SKM-1 (cell line): Measurements from ENCODE around the gene SCGN.

ENCODE experiments used
- DNase-seq: peaks from one replicate; lab custom pipeline; 2025; ENCODE audit not compliant: unreplicated experiment; lab: John Stamatoyannopoulos, UW

SCGN gene

GRCh38 chr6:25652007-25652515 is at the start of gene SCGN:
Gene SCGN (plus strand): TSS chr6:25652215. CDS start chr6:25652404, 189 bp downstream.
- no peak for DNase-seq

- no peak for DNase-seq
Observed at GRCh38 chr6:25602674-25602982, 49.4 kb upstream of the SCGN start.

DNA sequence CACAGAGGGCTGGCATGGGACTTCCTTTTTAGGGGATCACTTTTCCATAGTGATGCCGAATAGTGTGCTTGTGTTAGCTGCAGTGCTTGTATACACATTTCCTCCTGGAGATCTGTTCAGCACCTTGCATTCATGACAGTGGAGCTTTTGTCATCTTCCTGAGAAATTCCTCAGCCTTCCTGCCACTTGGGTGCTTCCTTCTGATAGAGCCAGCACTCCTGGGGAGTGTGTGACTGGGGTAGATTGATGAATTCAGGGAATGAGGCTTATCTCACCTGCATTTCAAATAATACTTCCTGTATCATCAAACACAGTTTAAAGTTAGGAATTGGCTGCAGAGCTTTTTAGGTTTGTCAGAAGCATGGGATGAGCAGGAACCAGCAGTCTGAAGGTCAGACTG is 48.8 kb upstream of the SCGN start:
- DNase-seq: no peak

- DNase-seq: no peak
Observed at GRCh38 chr6:25606151-25606550, 45.9 kb upstream of the SCGN start.

GRCh38 chr6:25608558-25609174 is 43.3 kb upstream of the SCGN start:
- DNase-seq: no peak

GRCh38 chr6:25612666-25613065 is 39.3 kb upstream of the SCGN start:
- no peak for DNase-seq

GRCh38 chr6:25613415-25613814 is 38.6 kb upstream of the SCGN start:
- no peak for DNase-seq

GRCh38 chr6:25614052-25614451 is 38.0 kb upstream of the SCGN start:
- DNase-seq: no peak

DNA sequence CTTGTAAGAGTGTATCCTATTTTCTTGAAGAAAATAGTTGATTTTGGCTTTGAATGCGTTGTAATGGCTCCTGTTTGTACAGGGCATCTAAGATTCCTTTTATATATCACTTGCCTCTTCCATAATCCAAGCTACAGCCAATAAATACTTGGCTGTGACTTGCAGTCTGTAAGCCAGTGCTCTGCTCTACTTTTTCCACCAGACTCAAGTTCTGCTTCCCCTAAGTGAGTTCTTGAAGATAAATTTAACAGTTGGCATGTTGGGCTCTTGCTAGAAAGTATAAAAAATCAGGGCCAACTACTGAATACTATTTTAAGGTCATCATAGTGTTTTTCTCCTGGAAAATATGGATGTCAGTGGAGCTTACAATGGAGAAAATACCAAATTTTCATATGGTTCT is 36.5 kb upstream of the SCGN start:
- no peak for DNase-seq

GRCh38 chr6:25617997-25618396 is 34.0 kb upstream of the SCGN start:
- no peak for DNase-seq

DNA sequence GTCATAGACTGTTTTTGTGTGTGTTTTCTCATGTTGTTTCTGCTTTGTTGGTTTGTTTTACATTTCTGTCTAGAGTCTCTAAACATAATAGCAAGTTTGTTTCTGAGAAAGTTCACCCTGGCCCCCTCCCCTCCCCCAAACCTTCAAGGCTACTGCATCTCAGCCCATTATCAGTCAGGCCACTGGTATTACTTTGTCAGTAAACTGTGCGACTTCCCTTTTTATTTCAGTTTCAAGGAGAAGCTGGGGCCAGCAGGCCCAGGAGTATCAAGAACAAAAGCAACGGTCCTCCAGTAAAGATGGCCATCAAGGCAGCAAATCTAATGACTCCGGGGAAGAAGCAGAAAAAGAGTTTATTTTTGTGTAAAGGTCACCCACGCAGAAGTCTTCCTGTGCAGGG is 32.8 kb upstream of the SCGN start:
- no peak for DNase-seq

- no peak for DNase-seq
Observed at GRCh38 chr6:25620391-25620790, 31.6 kb upstream of the SCGN start.

DNA sequence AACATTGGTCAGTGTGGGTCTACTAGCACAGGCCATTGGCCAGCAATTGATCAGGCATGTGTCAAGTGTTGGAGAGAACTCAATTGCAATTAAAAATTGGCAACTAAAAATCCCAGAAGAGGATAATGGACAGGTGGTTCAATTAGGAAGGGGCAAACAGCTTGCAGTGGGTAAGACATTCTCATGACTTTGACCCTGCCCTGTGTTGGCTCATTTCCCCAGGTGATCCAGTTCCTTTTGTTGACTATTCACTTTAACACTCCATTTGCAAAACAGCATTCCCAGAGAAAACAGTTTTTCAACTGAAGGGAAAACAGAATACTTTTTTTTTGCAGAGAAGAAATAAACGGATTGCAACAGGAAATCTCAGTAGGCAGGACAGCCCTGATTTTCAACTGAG is 28.9 kb upstream of the SCGN start:
- DNase-seq: no peak

DNA sequence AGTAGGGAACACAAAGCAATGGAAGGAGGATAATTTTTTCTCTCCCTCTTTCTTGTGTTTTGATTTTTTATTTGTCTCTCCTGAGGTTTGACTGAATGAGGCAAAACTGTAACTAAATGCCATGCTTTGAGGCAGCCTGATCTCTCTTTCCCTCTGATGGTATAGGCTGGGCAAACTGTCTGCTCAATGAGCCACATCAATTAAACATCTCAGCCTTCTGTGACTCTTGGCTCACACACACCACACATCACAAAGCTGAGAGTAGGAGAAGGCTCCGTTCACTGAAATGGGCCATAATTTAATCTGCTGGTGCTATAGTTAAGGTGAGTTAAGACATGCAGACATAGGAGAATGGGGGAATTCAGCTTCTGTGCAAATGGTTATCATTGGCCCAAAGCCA is 28.1 kb upstream of the SCGN start:
- no peak for DNase-seq

- DNase-seq: no peak
Observed at GRCh38 chr6:25627001-25627400, 25.0 kb upstream of the SCGN start.

DNA sequence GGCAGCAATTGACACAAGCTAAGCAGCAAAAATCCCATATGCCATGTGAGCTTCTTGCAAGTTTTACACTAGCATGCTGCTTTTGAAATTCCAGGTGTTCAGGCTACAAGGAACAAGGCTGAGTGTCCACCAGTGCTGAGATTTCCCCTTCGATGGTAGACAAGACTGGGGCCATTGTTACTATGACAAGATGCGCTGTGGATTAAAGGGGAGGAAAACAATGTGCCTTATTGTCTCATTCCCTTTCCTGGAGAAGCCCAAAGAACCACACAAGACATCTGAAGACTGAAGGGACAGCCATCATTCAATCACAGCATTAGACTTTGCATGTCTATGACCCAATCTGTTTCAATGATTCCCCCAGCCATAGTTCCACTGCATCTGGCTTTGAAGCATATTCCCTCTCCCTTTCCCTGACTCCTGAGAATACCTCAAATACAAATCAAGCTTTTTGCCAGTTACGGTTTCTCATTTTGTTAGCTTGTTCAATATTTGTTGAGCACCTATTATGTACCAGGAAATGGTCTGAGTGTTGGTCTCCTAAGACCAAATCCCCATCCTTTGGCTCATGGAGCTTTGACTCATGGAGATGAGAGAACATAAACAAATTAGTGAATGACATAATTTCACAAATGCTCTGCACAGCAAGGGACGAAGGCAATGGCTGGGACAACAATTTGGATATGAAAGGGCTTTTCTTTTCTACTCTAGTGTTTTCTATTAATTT is 23.4 kb upstream of the SCGN start:
- DNase-seq: no peak

GRCh38 chr6:25629198-25629576 is 22.8 kb upstream of the SCGN start:
- DNase-seq: no peak

- DNase-seq: no peak
Observed at GRCh38 chr6:25630508-25631278, 21.3 kb upstream of the SCGN start.

DNA sequence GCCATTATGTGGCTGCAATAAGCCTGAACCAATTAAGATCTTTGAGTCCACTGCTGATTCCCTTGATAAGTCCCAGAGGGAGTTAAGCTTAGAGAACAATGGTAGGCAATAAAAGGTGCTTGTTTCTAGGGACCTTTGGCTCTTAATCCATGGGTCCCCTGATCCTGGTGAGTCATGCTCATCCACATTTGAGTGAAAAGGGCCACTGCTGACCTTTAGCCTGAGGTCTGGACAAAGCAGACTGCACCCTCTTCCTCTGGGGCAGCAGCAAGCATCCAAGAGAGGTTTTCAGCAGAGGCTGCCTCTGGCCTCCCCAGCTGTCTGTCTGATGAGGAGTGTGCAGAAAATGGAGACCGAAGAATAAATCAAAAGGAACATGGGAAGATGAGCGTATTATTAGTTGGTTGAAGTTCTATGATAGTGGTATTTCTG is 16.1 kb upstream of the SCGN start:
- DNase-seq: no peak

GRCh38 chr6:25637211-25637610 is 14.8 kb upstream of the SCGN start:
- peak; percentile 8 for DNase-seq

- DNase-seq: no peak
Observed at GRCh38 chr6:25637960-25638434, 14.0 kb upstream of the SCGN start.

GRCh38 chr6:25639653-25640052 is 12.4 kb upstream of the SCGN start:
- no peak for DNase-seq
